H1 (cell line): Measurements from ENCODE around the gene MCF2L. TPM values are rescaled to one million over a fixed set of nuclear protein-coding genes. Genes with fewer than 3 reads are reported as not detected.

Experiments
- TBP ChIP-seq: IDR thresholded peaks from 2 replicates; pipeline ENCODE4 v1.6.1; 2011; ENCODE audit warnings: low read depth, low read length, improper control_type of control experiment
- polyA plus RNA-seq, 7 experiments: library from polyadenylated mRNA; depleted of rRNA in 3 of 7; stranded (reverse) in 5 of 7; unstranded in 2 of 7; fragments of >200 nt in 5 of 7; fragments of 200-250 nt in 2 of 7; gene quantifications; 1 replicate in 5 of 7; 2 replicates in 1 of 7; 4 replicates in 1 of 7; pipeline versions ENCODE4 v1.2.1 to v1.2.3, GENCODE V29; 2011 to 2013; ENCODE audit warnings: missing spikeins in 2 of 7, mixed read lengths in 2 of 7
- total RNA-seq: library from RNA; stranded (reverse); fragmentation: NEBNext Ultra II Directional; extraction: Animal tissue kit (Norgen Biotek cat#: 25700); gene quantifications from 2 replicates; pipeline ENCODE4 v1.2.1, GENCODE V29; 2021
- TF ChIP-seq, protein P1 (sequence below): IDR thresholded peaks from 2 replicates; pipeline ENCODE4 v1.6.1; 2012; ENCODE audit warnings: inconsistent platforms
- TF ChIP-seq, protein P2 (sequence below): IDR thresholded peaks from 2 replicates; pipeline ENCODE4 v1.6.1; 2012; ENCODE audit warnings: inconsistent platforms

Gene MCF2L
- total and polyA plus RNA-seq, 2 of the 8 experiments (the other 6 are each of a cell fraction or from before 2014, with no cell fraction given): 10.1 to 24.4 TPM

DNA sequence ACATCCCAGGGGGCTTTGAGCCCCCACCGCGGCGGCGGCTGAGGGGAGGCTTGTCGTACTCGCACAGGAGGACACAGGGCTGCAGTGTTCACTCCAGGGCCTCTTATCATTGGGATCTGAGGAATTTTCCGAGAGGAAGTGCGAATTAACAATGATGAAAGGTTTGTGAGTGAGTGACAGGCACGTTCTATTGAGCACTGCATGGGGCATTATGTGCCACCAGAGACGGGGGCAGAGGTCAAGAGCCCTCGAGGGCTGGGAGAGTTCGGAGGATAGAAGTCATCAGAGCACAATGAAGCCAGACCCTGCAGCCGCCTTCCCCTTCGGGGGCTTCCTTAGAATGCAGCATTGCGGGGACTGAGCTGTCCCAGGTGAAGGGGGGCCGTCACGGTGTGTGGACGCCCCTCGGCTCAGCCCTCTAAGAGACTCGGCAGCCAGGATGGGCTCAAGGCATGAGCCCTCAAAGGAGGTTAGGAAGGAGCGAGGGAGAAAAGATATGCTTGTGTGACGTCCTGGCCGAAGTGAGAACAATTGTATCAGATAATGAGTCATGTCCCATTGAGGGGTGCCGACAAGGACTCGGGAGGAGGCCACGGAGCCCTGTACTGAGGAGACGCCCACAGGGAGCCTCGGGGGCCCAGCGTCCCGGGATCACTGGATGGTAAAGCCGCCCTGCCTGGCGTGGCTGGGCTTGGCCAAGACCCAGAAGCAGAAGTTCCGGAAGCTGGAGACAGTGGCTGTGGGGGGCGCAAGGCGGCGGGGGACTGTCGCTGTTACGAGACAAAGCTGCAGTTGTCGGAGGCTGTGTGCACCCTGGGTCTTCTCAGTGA is 53.9 kb downstream of the MCF2L start (continued):
- no peak for TF ChIP-seq TBP
- TF ChIP-seq, protein P1, sequence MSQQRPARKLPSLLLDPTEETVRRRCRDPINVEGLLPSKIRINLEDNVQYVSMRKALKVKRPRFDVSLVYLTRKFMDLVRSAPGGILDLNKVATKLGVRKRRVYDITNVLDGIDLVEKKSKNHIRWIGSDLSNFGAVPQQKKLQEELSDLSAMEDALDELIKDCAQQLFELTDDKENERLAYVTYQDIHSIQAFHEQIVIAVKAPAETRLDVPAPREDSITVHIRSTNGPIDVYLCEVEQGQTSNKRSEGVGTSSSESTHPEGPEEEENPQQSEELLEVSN: no peak
- TF ChIP-seq, protein P2, sequence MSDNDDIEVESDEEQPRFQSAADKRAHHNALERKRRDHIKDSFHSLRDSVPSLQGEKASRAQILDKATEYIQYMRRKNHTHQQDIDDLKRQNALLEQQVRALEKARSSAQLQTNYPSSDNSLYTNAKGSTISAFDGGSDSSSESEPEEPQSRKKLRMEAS: no peak
